WTC11 (cell line): ENCODE data around the gene FRMD4A.

Source experiments
- USF2 ChIP-seq: sonication (generic); formaldehyde crosslinking; IDR thresholded peaks from 2 replicates; pipeline ENCODE4 v1.8.1; 2023; ENCODE audit warnings: mild to moderate bottlenecking, missing genetic modification reagents, moderate library complexity
- TF ChIP-seq, protein P1 (sequence below): sonication (generic); formaldehyde crosslinking; IDR thresholded peaks from 2 replicates; pipeline ENCODE4 v1.8.1; 2022; ENCODE audit warnings: low read depth, missing genetic modification reagents, borderline replicate concordance

DNA sequence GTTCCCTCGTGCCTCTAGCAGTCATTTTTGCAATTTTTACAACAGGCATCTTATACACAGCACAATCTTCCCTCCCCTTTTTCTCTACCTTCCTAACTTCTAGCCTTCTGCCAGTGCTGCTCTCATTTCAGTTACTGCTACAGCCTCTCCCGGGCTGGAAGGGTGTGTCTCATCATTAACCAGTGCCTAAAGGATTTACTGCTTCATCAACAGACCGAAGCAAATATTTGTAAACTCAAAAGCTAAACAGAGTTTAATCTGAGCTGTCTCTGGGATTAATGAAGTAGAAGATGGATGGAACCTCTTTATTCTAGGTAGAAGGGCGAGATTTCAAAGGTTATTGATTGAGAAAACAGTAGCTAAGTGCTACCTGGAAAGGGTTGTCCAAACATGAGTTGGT, 649.6 kb downstream of the FRMD4A start:
- TF ChIP-seq, protein P1, sequence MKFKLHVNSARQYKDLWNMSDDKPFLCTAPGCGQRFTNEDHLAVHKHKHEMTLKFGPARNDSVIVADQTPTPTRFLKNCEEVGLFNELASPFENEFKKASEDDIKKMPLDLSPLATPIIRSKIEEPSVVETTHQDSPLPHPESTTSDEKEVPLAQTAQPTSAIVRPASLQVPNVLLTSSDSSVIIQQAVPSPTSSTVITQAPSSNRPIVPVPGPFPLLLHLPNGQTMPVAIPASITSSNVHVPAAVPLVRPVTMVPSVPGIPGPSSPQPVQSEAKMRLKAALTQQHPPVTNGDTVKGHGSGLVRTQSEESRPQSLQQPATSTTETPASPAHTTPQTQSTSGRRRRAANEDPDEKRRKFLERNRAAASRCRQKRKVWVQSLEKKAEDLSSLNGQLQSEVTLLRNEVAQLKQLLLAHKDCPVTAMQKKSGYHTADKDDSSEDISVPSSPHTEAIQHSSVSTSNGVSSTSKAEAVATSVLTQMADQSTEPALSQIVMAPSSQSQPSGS (CRISPR knock-in tag) = no peak
- no peak for TF ChIP-seq USF2 (CRISPR knock-in tag)
